HG03571 (cell line): Measurements from ENCODE around the gene NMNAT1.
A peak's percentile ranks its signal among the peaks of the same experiment; 100 is the strongest.
"Not testable (repeated sequence)": the region's sequence is repeated elsewhere in the genome, so short reads cannot be mapped to it uniquely, and the experiment has no call there.

Experiments
- ATAC-seq: cut with Tn5 transposase; IDR thresholded peaks from one replicate; pipeline ENCODE4 v1.9.1; 2021; ENCODE audit not compliant: unreplicated experiment

The NMNAT1 gene

GRCh38 chr1:10014016-10014415 lies 70.7 kb downstream of the NMNAT1 start:
- no peak for ATAC-seq

DNA sequence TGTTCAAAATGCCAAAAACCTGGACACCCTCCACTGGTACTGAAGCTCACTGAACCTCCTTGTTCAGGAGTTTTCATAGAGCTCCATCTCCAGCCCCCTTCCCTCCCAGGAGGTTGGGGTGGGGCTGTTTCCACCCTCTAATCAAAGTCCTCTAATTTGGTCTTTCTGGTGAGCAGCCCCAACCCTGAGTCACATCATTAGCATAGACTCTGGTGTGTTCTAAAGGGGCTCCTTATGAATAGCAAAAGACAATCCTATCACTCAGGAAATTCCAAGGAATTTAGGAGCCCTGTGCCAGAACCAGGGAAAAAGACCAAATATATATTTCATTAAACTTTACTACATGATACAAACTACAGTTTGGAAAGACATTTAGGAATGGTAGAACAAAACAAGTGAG lies 76.3 kb downstream of the NMNAT1 start:
- no peak for ATAC-seq

GRCh38 chr1:10020086-10020485 lies 76.8 kb downstream of the NMNAT1 start:
- no peak for ATAC-seq

DNA sequence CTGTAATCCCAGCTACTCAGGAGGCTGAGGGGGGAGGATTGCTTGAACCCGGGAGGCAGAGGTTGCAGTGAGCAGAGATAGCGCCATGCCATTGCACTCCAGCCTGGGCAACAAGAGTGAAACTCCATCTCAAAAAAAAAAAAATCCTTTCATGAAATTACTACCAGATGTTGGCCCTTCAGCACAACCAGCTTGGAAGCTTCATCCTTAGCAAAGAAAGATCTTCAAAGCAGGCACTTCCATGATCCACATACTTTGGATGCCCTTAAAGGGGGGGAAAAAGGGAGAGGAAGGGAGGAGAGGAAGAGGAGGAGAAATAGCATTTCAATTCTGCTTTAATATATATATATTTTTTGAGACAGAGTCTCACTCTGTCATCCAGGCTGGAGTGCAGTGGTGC lies 77.4 kb downstream of the NMNAT1 start:
- ATAC-seq: not testable (repeated sequence)

DNA sequence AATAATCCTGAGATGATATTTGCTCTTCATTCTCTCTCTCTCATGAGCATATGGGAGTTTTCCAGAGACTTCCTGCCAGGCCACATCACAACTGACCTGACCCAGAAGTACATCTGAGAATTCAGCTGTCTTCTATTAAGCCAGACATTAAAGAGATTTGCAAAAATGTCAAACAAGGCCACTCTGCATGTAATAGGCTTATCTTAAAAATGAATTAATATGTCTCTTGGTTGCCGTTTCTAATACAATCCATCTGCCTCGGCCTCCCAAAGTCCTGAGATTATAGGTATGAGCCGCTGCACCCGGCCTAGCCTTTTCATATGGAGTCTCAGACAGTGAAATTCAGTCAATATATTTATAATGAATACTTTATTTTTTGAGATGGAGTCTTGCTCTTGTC lies 78.7 kb downstream of the NMNAT1 start:
- ATAC-seq: not testable (repeated sequence)

GRCh38 chr1:10022656-10023055 lies 79.4 kb downstream of the NMNAT1 start:
- ATAC-seq: no peak

DNA sequence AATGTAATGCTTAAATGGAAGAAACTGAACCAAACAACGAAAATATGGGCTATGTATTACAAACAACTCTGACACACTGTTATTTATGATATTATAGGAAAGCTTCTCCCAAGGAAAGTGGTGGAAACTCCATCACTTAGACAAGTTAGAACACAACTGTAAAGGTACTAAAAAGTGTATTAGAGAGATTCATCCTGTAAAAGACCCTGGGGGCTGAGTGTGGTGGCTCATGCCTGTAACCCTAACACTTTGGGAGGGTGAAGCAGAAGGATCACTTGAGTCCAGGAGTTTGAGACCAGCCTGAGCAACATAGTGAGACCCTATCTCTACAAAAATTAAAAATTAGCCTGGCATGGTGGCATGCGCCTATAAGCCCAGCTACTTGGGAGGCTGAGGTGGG lies 82.1 kb downstream of the NMNAT1 start:
- ATAC-seq: no peak

DNA sequence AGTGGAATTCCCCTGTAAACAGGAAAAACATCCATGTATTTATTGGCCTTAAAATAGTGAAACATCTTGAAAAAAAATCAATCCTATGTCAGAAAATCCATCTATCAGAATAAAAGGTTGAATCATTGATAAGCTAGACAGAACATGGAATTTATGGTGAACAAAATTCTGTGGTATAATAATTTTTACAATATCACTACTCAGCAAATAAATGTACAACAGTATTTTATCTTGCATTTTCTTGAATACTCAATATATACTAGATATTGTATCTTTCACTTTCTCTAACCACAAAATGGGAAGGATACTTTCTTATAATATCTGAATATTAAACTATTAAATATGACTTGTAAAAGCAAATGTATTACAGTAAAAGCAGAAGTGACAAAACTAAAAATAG lies 83.8 kb downstream of the NMNAT1 start:
- ATAC-seq: no peak

GRCh38 chr1:10028956-10029500 lies 85.8 kb downstream of the NMNAT1 start:
- not testable (repeated sequence) for ATAC-seq

- no peak for ATAC-seq
Observed at GRCh38 chr1:10031461-10031860, 88.2 kb downstream of the NMNAT1 start.

- ATAC-seq: peak; percentile 96
Observed at GRCh38 chr1:10032590-10033358, 89.5 kb downstream of the NMNAT1 start, which contains the start of gene UBE4B. Gene UBE4B, plus strand, starts transcription at chr1:10032958. Its CDS starts 713 bp downstream, at chr1:10033671.

GRCh38 chr1:10033359-10033845 lies 90.1 kb downstream of the NMNAT1 start:
- ATAC-seq: peak; percentile 8
